Measurements from ENCODE around the gene ABCF2. TPM values are rescaled to one million over a fixed set of nuclear protein-coding genes. Genes with fewer than 3 reads are reported as not detected.

ABCF2 gene
- total RNA-seq, 2 experiments from 2014 or later: 31.8 to 44.9 TPM

DNA sequence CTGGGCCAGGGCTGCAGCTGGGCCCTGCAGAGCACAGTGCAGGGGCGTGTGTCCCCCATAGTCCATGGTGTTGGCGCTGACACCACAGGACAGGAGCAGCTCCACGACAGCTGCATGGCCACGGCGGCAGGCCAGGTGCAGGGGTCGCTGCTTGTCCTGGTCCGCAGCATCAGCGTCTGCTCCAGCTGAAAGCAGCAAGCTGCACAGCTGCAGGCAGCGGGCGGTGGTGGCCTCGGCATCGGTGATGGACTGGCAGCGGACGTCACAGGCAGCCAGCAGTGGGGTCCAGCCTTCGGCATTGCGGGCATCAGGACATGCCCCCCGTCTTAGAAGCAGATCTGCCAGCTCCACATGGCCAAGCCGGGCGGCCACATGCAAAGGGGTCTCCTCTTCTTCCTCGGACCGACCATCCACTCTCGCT, 46.0 kb downstream of the ABCF2 start:
- Histone ChIP-seq H3K4me1 (ENCODE audit: insufficient read depth, low read length, poor library complexity, severe bottlenecking) (no peaks in the 10 kb centered on the region), H3K9me2 (ENCODE audit: insufficient read depth, low read length) (no peaks in the 10 kb centered on the region), H4K20me1 (ENCODE audit: insufficient read depth, low read length) (no peaks in the 10 kb centered on the region), H3K36me3 (ENCODE audit: insufficient read depth, low read length) (no peaks in the 10 kb centered on the region), H3K4me2 (ENCODE audit: low read length) (no peak overlapping the region), H3K27ac (ENCODE audit: low read depth, low read length, poor library complexity, severe bottlenecking) (no peak overlapping the region), H3K79me2 (ENCODE audit: insufficient read depth, low read depth, low read length) (no peaks in the 10 kb centered on the region), H3K4me3 (ENCODE audit: low read depth, low read length, poor library complexity, severe bottlenecking) (no peak overlapping the region), H3K9me3 (ENCODE audit: low read length) (no peaks in the 10 kb centered on the region), H2AFZ (ENCODE audit: low read length) (no peak overlapping the region)
- ChIA-PET POLR2A (no interaction called here), CTCF (ENCODE audit: unreplicated experiment) (no interaction called here)
- DNase-seq (ENCODE audit: low spot score): no peak
- BruUV-seq (replicated peaks): no TSS peak
- intact Hi-C loops (cut with micrococcal nuclease; ENCODE audit: unreplicated experiment): no loop called here
- TF ChIP-seq CTCF (conservative IDR thresholded peaks at IDR 0.05; ENCODE audit: low read length): no peak
- no peak for TF ChIP-seq EZH2phosphoT487 (IDR thresholded peaks at IDR 0.05; ENCODE audit: borderline replicate concordance, low read depth, low read length)

- Histone ChIP-seq H3K4me1 (ENCODE audit: insufficient read depth, low read length, poor library complexity, severe bottlenecking) (no peaks in the 10 kb centered on the region), H3K79me2 (ENCODE audit: insufficient read depth, low read depth, low read length) (no peaks in the 10 kb centered on the region), H3K27ac (ENCODE audit: low read depth, low read length, poor library complexity, severe bottlenecking) (no peak overlapping the region), H4K20me1 (ENCODE audit: insufficient read depth, low read length) (no peaks in the 10 kb centered on the region), H2AFZ (ENCODE audit: low read length) (no peak overlapping the region), H3K9me3 (ENCODE audit: low read length) (no peaks in the 10 kb centered on the region), H3K4me3 (ENCODE audit: low read depth, low read length, poor library complexity, severe bottlenecking) (no peak overlapping the region), H3K36me3 (ENCODE audit: insufficient read depth, low read length) (no peaks in the 10 kb centered on the region), H3K9me2 (ENCODE audit: insufficient read depth, low read length) (no peaks in the 10 kb centered on the region), H3K4me2 (ENCODE audit: low read length) (no peak overlapping the region)
- CTCF ChIA-PET (ENCODE audit: unreplicated experiment): interaction anchor here (0.5 kb wide), 1 partner anchor 59 kb away, joined by 3 read pairs; no protein-coding TSS in a partner anchor
- intact Hi-C loops (cut with micrococcal nuclease; ENCODE audit: unreplicated experiment): no loop called here
- no peak for TF ChIP-seq EZH2phosphoT487 (IDR thresholded peaks at IDR 0.05; ENCODE audit: borderline replicate concordance, low read depth, low read length)
- TF ChIP-seq CTCF (conservative IDR thresholded peaks at IDR 0.05; ENCODE audit: low read length): no peak
- POLR2A ChIA-PET: no interaction called here
- DNase-seq (ENCODE audit: low spot score): no peak
- BruUV-seq (replicated peaks): no TSS peak
Observed at GRCh38 chr7:151179946-151180345, 47.1 kb downstream of the ABCF2 start.

- no peaks in the 10 kb centered on the region for H3K79me2 ChIP-seq (ENCODE audit: insufficient read depth, low read depth, low read length)
- H3K4me3 ChIP-seq (ENCODE audit: low read depth, low read length, poor library complexity, severe bottlenecking): no peak overlapping the region
- no peaks in the 10 kb centered on the region for H3K9me3 ChIP-seq (ENCODE audit: low read length)
- TF ChIP-seq CTCF (conservative IDR thresholded peaks at IDR 0.05; ENCODE audit: low read length) (no peak), EZH2phosphoT487 (IDR thresholded peaks at IDR 0.05; ENCODE audit: borderline replicate concordance, low read depth, low read length) (no peak)
- BruUV-seq (replicated peaks): no TSS peak
- DNase-seq (ENCODE audit: low spot score): no peak
- intact Hi-C loops (cut with micrococcal nuclease; ENCODE audit: unreplicated experiment): no loop called here
- POLR2A ChIA-PET: no interaction called here
- H3K4me1 ChIP-seq (ENCODE audit: insufficient read depth, low read length, poor library complexity, severe bottlenecking): no peaks in the 10 kb centered on the region
- H2AFZ ChIP-seq (ENCODE audit: low read length): no peak overlapping the region
- no peaks in the 10 kb centered on the region for H3K9me2 ChIP-seq (ENCODE audit: insufficient read depth, low read length)
- H3K4me2 ChIP-seq (ENCODE audit: low read length): no peak overlapping the region
- no peaks in the 10 kb centered on the region for H3K36me3 ChIP-seq (ENCODE audit: insufficient read depth, low read length)
- CTCF ChIA-PET (ENCODE audit: unreplicated experiment): interaction anchor here (0.5 kb wide), 1 partner anchor 60 kb away, joined by 3 read pairs; no protein-coding TSS in a partner anchor
- no peak overlapping the region for H3K27ac ChIP-seq (ENCODE audit: low read depth, low read length, poor library complexity, severe bottlenecking)
- no peaks in the 10 kb centered on the region for H4K20me1 ChIP-seq (ENCODE audit: insufficient read depth, low read length)
Observed at GRCh38 chr7:151179287-151179860, 47.6 kb downstream of the ABCF2 start.

All from OCI-LY7 (cell line).